GM12872 (cell line): ENCODE measurements around the gene ZBTB16.

ENCODE experiments used
- CTCF ChIP-seq: IDR thresholded peaks from 3 replicates; pipeline ENCODE4 v1.5.1; 2011; ENCODE audit warnings: low read depth, mild to moderate bottlenecking, low read length, moderate library complexity; ENCODE audit not compliant: insufficient read depth

ZBTB16 gene

DNA sequence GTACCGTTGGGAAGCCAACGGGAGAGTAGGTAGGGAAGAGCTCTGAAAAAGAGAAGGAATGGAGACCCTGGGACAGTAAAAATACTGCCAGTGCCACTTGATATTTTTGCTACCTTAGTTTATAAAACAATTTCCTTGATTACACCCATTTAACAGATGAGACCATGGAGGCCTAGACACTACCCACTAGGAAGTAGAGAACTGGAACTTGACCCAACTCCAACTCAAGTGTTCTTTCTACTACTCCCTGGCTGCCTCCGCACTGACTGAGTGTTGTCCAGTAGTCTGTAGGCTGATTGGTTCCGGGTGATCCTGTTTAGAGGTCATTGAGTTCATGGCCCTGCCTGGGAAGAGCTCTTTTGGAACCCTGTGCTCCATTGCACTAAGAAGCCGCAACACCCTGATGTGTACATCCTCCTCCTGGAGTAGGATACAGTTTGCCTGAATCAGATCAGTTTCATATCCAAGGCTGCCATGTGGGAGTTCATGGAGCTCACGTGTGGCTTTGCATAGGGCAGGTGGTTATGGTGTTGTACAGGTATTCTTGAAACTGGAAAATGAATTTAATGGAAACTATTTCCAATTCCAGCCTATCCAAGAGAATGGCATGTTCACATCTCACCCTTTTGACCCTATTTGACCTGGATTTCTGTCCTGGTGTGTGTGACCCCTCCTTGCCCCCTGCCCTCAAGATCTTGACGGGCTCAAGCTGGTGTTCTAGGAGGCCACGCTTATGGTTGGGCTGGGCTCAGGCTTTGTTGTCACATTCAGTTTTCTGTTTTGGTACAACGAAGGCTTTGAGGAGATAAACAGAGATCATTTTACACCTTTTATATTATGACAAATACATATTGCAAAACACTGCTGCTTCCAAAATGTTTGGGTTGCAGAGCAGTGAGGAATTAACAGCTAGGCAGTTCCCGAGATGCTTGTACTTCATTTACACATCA, 134.5 kb downstream of the ZBTB16 start:
- no peak for TF ChIP-seq CTCF

GRCh38 chr11:114194702-114195101, 135.2 kb downstream of the ZBTB16 start:
- no peak for TF ChIP-seq CTCF

GRCh38 chr11:114195151-114195550, 135.6 kb downstream of the ZBTB16 start:
- no peak for TF ChIP-seq CTCF

DNA sequence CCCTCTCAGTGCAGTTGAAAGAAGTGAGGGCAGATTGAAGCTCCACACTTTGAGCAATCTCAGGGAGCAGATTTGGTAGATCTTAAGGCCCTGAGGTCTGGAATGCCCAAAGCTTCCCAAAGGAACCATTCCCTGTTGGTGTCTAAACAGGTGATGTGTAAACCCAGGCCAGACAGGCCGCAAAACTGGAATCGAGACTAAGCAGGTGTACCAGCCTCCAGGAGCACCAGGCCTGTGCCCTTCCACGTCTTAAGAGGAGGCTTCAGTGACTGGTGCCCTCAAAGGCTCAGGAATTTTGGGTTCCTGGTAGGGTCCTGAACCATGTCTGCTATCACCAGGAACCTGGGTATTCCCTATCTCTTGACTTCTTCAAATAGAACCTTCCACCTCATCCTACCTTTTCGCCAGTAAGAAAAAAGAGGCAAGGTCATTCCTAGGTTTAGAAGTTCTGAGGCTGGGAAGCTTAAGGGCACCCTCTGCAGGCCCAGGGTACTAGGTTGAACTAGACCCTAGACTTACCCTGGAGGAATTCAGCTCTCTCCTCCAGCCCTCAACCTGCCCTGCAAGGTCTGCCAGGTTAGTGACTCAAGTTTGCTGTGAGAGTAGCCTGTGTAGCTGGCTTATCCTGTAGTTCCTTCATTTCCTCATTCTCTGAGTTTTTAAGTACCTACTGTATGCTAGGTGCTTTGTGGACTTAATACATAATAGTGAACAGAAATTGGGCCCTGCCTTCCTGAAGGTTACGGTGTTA, 136.6 kb downstream of the ZBTB16 start:
- no peak for TF ChIP-seq CTCF

- no peak for TF ChIP-seq CTCF
Observed at GRCh38 chr11:114196997-114197703, 137.6 kb downstream of the ZBTB16 start.

DNA sequence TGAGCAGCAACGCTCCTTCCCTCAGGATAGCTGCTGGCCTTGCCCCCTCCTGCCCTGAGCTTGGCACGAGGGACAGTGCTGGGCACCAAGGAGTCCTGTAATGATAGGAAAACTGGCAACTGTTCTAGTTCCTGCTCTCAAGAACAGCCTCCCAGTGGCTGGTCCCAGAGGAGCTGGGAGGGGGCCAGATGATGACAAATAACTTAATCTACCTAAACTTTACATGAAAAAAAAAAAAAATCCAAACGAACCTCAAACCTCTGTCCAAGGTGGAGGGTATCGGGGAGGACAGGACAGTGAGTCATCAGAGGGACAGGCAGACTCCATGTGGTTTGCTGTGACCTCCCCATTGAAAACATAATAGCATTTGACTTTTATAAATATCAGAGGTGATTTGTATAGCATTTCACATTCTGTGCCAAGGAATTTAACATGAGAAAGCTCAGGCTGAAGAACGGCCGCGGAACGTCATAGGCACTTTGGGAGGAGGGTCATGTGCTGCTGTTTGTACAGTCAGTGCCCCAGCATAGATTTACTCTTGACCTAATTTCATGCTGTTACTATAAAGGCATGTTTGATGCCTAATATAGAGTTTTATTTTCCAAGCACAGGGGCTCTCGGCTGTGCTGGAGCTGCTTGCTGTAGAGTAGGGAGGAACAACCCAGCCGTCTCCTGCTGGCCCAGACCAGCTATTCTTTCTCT, 138.4 kb downstream of the ZBTB16 start:
- no peak for TF ChIP-seq CTCF

GRCh38 chr11:114199051-114199450, 139.5 kb downstream of the ZBTB16 start:
- TF ChIP-seq CTCF: no peak
